GM12878 (cell line): Measurements from ENCODE around the gene A1BG. TPM values are rescaled to one million over a fixed set of nuclear protein-coding genes. Genes with fewer than 3 reads are reported as not detected.

Experiments used
- ATAC-seq: fragments of 200-7000 bp; cut with Tn5 transposase; 3 replicates; pipeline ENCODE4 v1.9.1; 2020; ENCODE audit warnings: mild to moderate bottlenecking, moderate library complexity
- BruUV-seq: library from RNA; stranded (reverse); fragments of 400-500 nt; replicated peaks from 2 replicates; lab custom pipeline; 2021; lab: Mats Ljungman, UMichigan
- CTCF ChIA-PET: fragments of 300-600 bp; sonication (Branson Sonifier 250); formaldehyde crosslinking; extraction: SDS; loops from one replicate; lab custom pipeline; 2021; ENCODE audit warnings: inconsistent platforms; lab: Yijun Ruan, JAX
- POLR2A ChIA-PET: fragments of 350-600 bp; formaldehyde crosslinking; extraction: SDS; loops from one replicate; lab custom pipeline; 2021; ENCODE audit warnings: inconsistent platforms; lab: Charles Lee
- RAD21 ChIA-PET: fragments of 300-600 bp; sonication (Branson Sonifier 250); formaldehyde crosslinking; loops from one replicate; lab custom pipeline; 2023; ENCODE audit warnings: antibody characterized with exemption; ENCODE audit not compliant: unreplicated experiment; lab: Charles Lee
- SMC1A ChIA-PET: fragments of 300-600 bp; sonication (Branson Sonifier 250); formaldehyde crosslinking; loops from one replicate; lab custom pipeline; 2023; ENCODE audit not compliant: unreplicated experiment, uncharacterized antibody; lab: Charles Lee
- DNase-seq: peaks from one replicate; pipeline ENCODE4 v3.0.0-alpha.2; 2011; ENCODE audit warnings: low read depth, low spot score
- FAIRE-seq: peaks from 3 replicates; lab custom pipeline; 2011; peaks lifted over from hg19 to GRCh38; lab: Jason Lieb, UNC
- H2AFZ ChIP-seq: 2 replicates; pipeline ENCODE4 v1.6.0; 2011; ENCODE audit warnings: low read depth, low read length, control low read depth; ENCODE audit not compliant: control insufficient read depth
- H3K27ac ChIP-seq: 2 replicates; pipeline ENCODE4 v1.5.1; 2011; ENCODE audit warnings: control low read depth; ENCODE audit not compliant: control insufficient read depth, insufficient read depth
- H3K27me3 ChIP-seq, 2 experiments: replicated peaks in 1 of 2; 2 replicates each; pipeline versions ENCODE4 v1.6.0 to v1.6.1; 2011; ENCODE audit warnings: low read length in 1 of 2; ENCODE audit not compliant: control insufficient read depth in 2 of 2, insufficient read depth in 2 of 2
- H3K36me3 ChIP-seq, 2 experiments: 2 replicates each; pipeline ENCODE4 v1.5.1; 2011; ENCODE audit warnings: low read length in 1 of 2; ENCODE audit not compliant: control insufficient read depth in 2 of 2, insufficient read depth in 2 of 2
- H3K4me1 ChIP-seq: 2 replicates; pipeline ENCODE4 v1.6.1; 2011; ENCODE audit warnings: mild to moderate bottlenecking, low read length, moderate library complexity, mixed read lengths; ENCODE audit not compliant: control insufficient read depth, insufficient read depth
- H3K4me2 ChIP-seq: 2 replicates; pipeline ENCODE4 v1.6.0; 2011; ENCODE audit warnings: control low read depth; ENCODE audit not compliant: control insufficient read depth, insufficient read depth
- H3K4me3 ChIP-seq: fragments of 200-600 bp; sonication (generic); 2 replicates; pipeline ENCODE4 v1.5.1; 2016
- H3K79me2 ChIP-seq: 2 replicates; pipeline ENCODE4 v1.6.0; 2011; ENCODE audit warnings: low read length; ENCODE audit not compliant: control insufficient read depth, insufficient read depth
- H3K9ac ChIP-seq: 2 replicates; pipeline ENCODE4 v1.8.0; 2011; ENCODE audit warnings: low read length, control low read depth, mixed read lengths; ENCODE audit not compliant: control insufficient read depth, insufficient read depth
- H3K9me3 ChIP-seq: replicated peaks from 3 replicates; pipeline ENCODE4 v1.5.1; 2011; ENCODE audit warnings: mild to moderate bottlenecking, low read length; ENCODE audit not compliant: control insufficient read depth, insufficient read depth
- H4K20me1 ChIP-seq: 2 replicates; pipeline ENCODE4 v1.6.0; 2011; ENCODE audit not compliant: control insufficient read depth, insufficient read depth
- CEBPZ ChIP-seq: fragments of 150-350 bp; IDR thresholded peaks from 2 replicates; pipeline ENCODE4 v1.6.1; 2016; ENCODE audit warnings: low read depth, low read length
- HDGF ChIP-seq: fragments of 450-650 bp; IDR thresholded peaks from 2 replicates; pipeline ENCODE4 v1.6.1; 2016; ENCODE audit warnings: antibody characterized with exemption
- IKZF2 ChIP-seq, 2 experiments: fragments of 450-650 bp; IDR thresholded peaks; 2 replicates each; pipeline ENCODE4 v1.6.1; 2017; ENCODE audit warnings: mild to moderate bottlenecking in 2 of 2, moderate library complexity in 2 of 2
- JUND ChIP-seq: IDR thresholded peaks from 2 replicates; pipeline ENCODE4 v1.6.1; 2012; ENCODE audit warnings: low read depth, mild to moderate bottlenecking, low read length, improper control_type of control experiment, moderate library complexity
- MEF2B ChIP-seq: fragments of 450-650 bp; IDR thresholded peaks from 2 replicates; pipeline ENCODE4 v1.6.1; 2018; ENCODE audit warnings: mild to moderate bottlenecking, moderate library complexity; ENCODE audit not compliant: partially characterized antibody, poor library complexity, severe bottlenecking
- RFX5 ChIP-seq: IDR thresholded peaks from 2 replicates; pipeline ENCODE4 v1.6.1; 2011; ENCODE audit warnings: low read depth, low read length, improper control_type of control experiment
- SIN3A ChIP-seq: IDR thresholded peaks from 2 replicates; pipeline ENCODE4 v1.6.1; 2012; ENCODE audit warnings: low read depth, low read length, improper control_type of control experiment
- TCF3 ChIP-seq: IDR thresholded peaks from 2 replicates; pipeline ENCODE4 v1.6.1; 2012; ENCODE audit warnings: low read depth, mild to moderate bottlenecking, low read length, borderline replicate concordance; ENCODE audit not compliant: insufficient read depth
- ZNF384 ChIP-seq: IDR thresholded peaks from 2 replicates; pipeline ENCODE4 v1.6.1; 2012; ENCODE audit warnings: low read depth, mild to moderate bottlenecking, low read length, improper control_type of control experiment, borderline replicate concordance
- WGBS: methylation state at CpG from one replicate; pipeline ENCODE4 v1.1.6; 2016; ENCODE audit warnings: low lambda C conversion rate; ENCODE audit not compliant: insufficient replicate concordance, insufficient coverage; ENCODE audit errors: missing lambda C conversion rate; 5-methylcytosine and 5-hydroxymethylcytosine counted together
- in situ Hi-C: fragments of 300-500 bp; cut with MboI; formaldehyde crosslinking; loops from 9 replicates; pipeline ENCODE4 v1.14.3; 2018; ENCODE audit warnings: mixed read lengths
- intact Hi-C: fragments of 100-400 bp; cut with micrococcal nuclease; formaldehyde crosslinking; loops from one replicate; pipeline ENCODE4 v1.14.2; 2022; ENCODE audit not compliant: unreplicated experiment
- polyA plus RNA-seq, 11 experiments: library from polyadenylated mRNA; depleted of rRNA in 4 of 11; unstranded in 6 of 11; stranded (reverse) in 5 of 11; fragments of >200 nt; fragmentation: Nextera tagmentation in 4 of 11; fragmentation: Illumina TruSeq in 1 of 11; extraction: Ambion mirVana in 4 of 11; extraction: Trizol in 1 of 11; gene quantifications; 1 replicate in 1 of 11; 2 replicates in 10 of 11; pipeline versions ENCODE4 v1.2.1 to v1.2.3, GENCODE V29; 2011 to 2016; ENCODE audit warnings: inconsistent platforms in 2 of 11, missing spikeins in 2 of 11, low read depth in 1 of 11
- total RNA-seq, 4 experiments: library from RNA; depleted of rRNA in 3 of 4; stranded (reverse); fragments of >200 nt in 3 of 4; fragmentation: Illumina TruSeq in 1 of 4; extraction: Trizol in 1 of 4; gene quantifications; 2 replicates each; pipeline versions ENCODE4 v1.2.1 to v1.2.3, GENCODE V29; 2013 to 2021

The A1BG gene
- total and polyA plus RNA-seq, 10 of the 15 experiments (the other 5 are each of a cell fraction or from before 2014, with no cell fraction given) = 0.34 to 29.6 (median 11.8) TPM

DNA sequence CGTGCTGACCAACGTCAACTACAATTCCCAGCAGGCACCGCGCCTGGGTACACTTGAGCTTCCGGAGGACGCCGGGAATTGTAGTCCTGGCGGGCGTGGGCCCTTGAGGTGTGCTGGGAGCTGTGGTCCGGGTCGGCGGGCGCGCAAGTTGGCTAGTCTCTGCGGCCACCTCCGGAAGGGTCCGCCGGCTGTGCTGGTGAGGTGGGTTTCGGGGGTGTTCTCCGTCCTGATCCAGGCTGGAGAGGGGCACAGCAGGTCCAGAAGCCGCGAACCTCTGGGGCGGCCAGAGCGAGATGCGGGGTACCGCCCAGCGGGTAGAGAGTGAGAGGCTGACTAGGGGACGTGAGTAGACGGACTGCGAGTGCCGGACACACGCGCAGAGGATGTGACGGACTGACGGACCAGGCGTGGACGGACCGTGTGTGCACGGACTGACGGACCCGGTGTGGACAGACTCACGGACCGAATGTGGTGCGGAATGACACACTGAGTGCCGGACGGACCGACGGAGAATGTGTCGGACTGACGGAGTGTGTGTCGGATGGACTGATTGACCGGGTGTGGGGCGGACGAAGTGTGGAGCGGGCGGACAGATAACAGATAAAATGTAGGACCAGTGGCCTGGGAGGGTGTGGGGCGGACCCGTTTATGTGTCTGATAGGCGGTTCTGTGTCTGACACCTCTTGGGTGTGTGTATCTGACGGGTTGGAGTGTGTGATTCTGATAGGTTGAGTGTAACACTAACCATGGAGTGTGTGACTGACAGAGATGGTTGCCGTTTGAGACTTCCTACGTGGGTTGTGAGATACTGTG lies 26.2 kb downstream of the A1BG start, which contains the start of gene ZSCAN22 (continued):
- no peak for TF ChIP-seq CEBPZ
- no peak for TF ChIP-seq MEF2B
- 0 out of 2 replicates have a peak, but pooled peaks have one; percentile 41 for TF ChIP-seq SIN3A
- no peak for TF ChIP-seq IKZF2 (IDR thresholded peaks at IDR 0.05)
- TF ChIP-seq TCF3 = no peak
- no peak for TF ChIP-seq RFX5
- TF ChIP-seq, all 136 proteins: peak for 59

DNA sequence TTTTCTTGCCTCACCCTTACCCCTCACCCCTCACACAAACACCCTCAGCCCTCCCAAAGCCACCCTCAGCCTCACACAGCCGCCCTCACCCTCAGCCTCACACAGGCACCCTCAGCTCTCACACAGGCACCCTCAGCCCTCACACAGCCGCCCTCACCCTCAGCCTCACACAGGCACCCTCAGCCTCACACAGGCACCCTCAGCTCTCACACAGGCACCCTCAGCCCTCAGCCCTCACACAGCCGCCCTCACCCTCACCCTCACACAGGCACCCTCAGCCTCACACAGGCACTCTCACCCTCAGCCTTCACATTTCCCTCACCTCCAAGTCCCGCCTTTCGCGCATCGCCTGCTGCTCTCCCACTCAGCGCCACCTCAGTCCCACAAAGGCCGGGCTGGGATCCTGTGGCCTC lies 26.8 kb downstream of the A1BG start:
- Histone ChIP-seq H2AFZ (peak overlapping the region; percentile 98), H3K9ac (peak overlapping the region; percentile 74), H3K27me3 (no peaks in the 10 kb centered on the region), H3K27ac (peak overlapping the region; percentile 79), H3K79me2 (peaks cover 21% of the 10 kb centered on the region), H3K4me3 (peak overlapping the region; percentile 74), H3K9me3 (no peaks in the 10 kb centered on the region), H4K20me1 (no peaks in the 10 kb centered on the region), H3K4me1 (peaks cover 5% of the 10 kb centered on the region), H3K36me3 (no peaks in the 10 kb centered on the region), H3K4me2 (peak overlapping the region; percentile 70)
- ChIA-PET SMC1A (interaction anchor here (0.9 to 1.2 kb wide), 3 partner anchors 21 to 38 kb away, joined by 3 to 5 read pairs (median 4); partner anchors contain the start of gene ZNF497), POLR2A (interaction anchor here (0.7 to 1.7 kb wide), 6 partner anchors 10 to 55 kb away, joined by 3 to 10 read pairs (median 4); partner anchors contain the start of genes ERVK3-1 and ZNF497), CTCF (interaction anchor here (0.6 to 1.4 kb wide), 6 partner anchors 20 to 871 kb away, joined by 3 to 7 read pairs (median 3); partner anchors contain the start of genes ZBTB45 and ZNF544), RAD21 (interaction anchor here (0.6 to 1.7 kb wide), 6 partner anchors 20 to 193 kb away, joined by 3 to 7 read pairs (median 6); partner anchors contain the start of genes ZBTB45, ZNF497, ZNF584 and ZNF837)
- WGBS = 3% methylated on average over 9 of the region's 9 CpGs
- FAIRE-seq (peak; percentile 90), ATAC-seq (peak; percentile 72), DNase-seq (no peak)
- TF ChIP-seq HDGF (peak; percentile 87; the same call in 1 of the 2 replicates), JUND (no peak), ZNF384 (no peak)
- BruUV-seq = no TSS peak
- intact Hi-C loops = loop anchor here (2.0 to 5.0 kb wide), 4 partner anchors 22 to 191 kb away; partner anchors contain the start of genes ERVK3-1, ZBTB45, ZNF324 and ZNF837
- in situ Hi-C loops = no loop called here
